Natural killer cell (primary cell): ENCODE measurements around the gene NKAIN4. TPM values are rescaled to one million over a fixed set of nuclear protein-coding genes. Genes with fewer than 3 reads are reported as not detected.

Experiments
- ATAC-seq, 3 donors: fragments of 150-1000 bp in 2 of 3; fragments of 200-7000 bp in 1 of 3; cut with Tn5 transposase; 1 replicate in 1 of 3; 2 replicates in 2 of 3; pipeline ENCODE4 v1.10.0; 2021; ENCODE audit warnings: mild to moderate bottlenecking in 2 of 3, moderate library complexity in 2 of 3
- DNase-seq, 2 donors: peaks; one replicate each; pipeline versions ENCODE4 v3.0.0 to v3.0.0-alpha.2; 2013 to 2021; ENCODE audit warnings: mixed read lengths in 1 of 2
- H3K27ac ChIP-seq: one replicate; pipeline ENCODE4 v1.5.1; 2013; ENCODE audit warnings: mild to moderate bottlenecking, low read length
- H3K27me3 ChIP-seq: one replicate; pipeline ENCODE4 v1.6.1; 2013; ENCODE audit warnings: low read length; ENCODE audit not compliant: control insufficient read depth, insufficient read depth
- H3K36me3 ChIP-seq: one replicate; pipeline ENCODE4 v1.6.1; 2013; ENCODE audit warnings: low read length; ENCODE audit not compliant: control insufficient read depth, insufficient read depth
- H3K4me1 ChIP-seq: one replicate; pipeline ENCODE4 v1.6.1; 2013; ENCODE audit warnings: low read length; ENCODE audit not compliant: control insufficient read depth, insufficient read depth
- H3K4me3 ChIP-seq: one replicate; pipeline ENCODE4 v1.5.1; 2013; ENCODE audit warnings: low read length
- H3K9me3 ChIP-seq: one replicate; pipeline ENCODE4 v1.6.1; 2013; ENCODE audit warnings: low read length; ENCODE audit not compliant: control insufficient read depth, insufficient read depth
- H3K27ac Mint-ChIP-seq, 2 donors: one replicate each; pipeline ENCODE4 v1.8.0; 2022; ENCODE audit warnings: mild to moderate bottlenecking in 2 of 2, mixed read lengths in 2 of 2, moderate library complexity in 1 of 2
- H3K27me3 Mint-ChIP-seq, 2 donors: one replicate each; pipeline ENCODE4 v1.8.0; 2022; ENCODE audit warnings: low read depth in 2 of 2, mixed read lengths in 2 of 2
- H3K36me3 Mint-ChIP-seq: one replicate; pipeline ENCODE4 v1.8.0; 2022; ENCODE audit warnings: mixed read lengths
- H3K4me1 Mint-ChIP-seq, 2 donors: one replicate each; pipeline ENCODE4 v1.8.0; 2022; ENCODE audit warnings: mixed read lengths in 2 of 2
- H3K4me3 Mint-ChIP-seq: one replicate; pipeline ENCODE4 v1.8.0; 2022; ENCODE audit warnings: mild to moderate bottlenecking, moderate library complexity, mixed read lengths
- H3K9me3 Mint-ChIP-seq, 2 donors: one replicate each; pipeline ENCODE4 v1.8.0; 2022; ENCODE audit warnings: mixed read lengths in 2 of 2
- CTCF ChIP-seq: fragments of 200-600 bp; IDR thresholded peaks from one replicate; pipeline ENCODE4 v1.8.0; 2022; ENCODE audit warnings: antibody characterized with exemption
- WGBS: methylation state at CpG from one replicate; pipeline ENCODE4 v1.1.7; 2013; ENCODE audit warnings: missing lambda C conversion rate; ENCODE audit not compliant: insufficient coverage; 5-methylcytosine and 5-hydroxymethylcytosine counted together
- intact Hi-C: fragments of 100-400 bp; cut with micrococcal nuclease; formaldehyde crosslinking; loops from one replicate; pipeline ENCODE4 v1.14.2; 2022
- total RNA-seq, 4 donors: library from RNA; stranded (reverse); fragments of 120-200 nt in 1 of 4; gene quantifications; one replicate each; pipeline versions ENCODE4 v1.2.3 to v1.2.4, GENCODE V29; 2013 to 2022

NKAIN4 gene
- total RNA-seq, 3 donors from 2014 or later (not counting 1 experiment from before 2014, with no cell fraction given), result not detected

GRCh38 chr20:63286781-63287696, 32.8 kb upstream of the NKAIN4 start:
- 93% methylated on average over 21 of the region's 23 CpGs for WGBS
- Histone ChIP-seq H3K9me3 (no peaks in the 10 kb centered on the region), H3K4me1 (no peaks in the 10 kb centered on the region), H3K27ac (no peak overlapping the region), H3K27me3 (no peaks in the 10 kb centered on the region), H3K4me3 (no peak overlapping the region), H3K36me3 (peaks cover 18% of the 10 kb centered on the region)
- DNase-seq (no peak), ATAC-seq (no peak)
- intact Hi-C loops, result no loop called here
- no peaks in the 10 kb centered on the region for H3K36me3 Mint-ChIP-seq
- no peaks in the 10 kb centered on the region for H3K9me3 Mint-ChIP-seq
- no peaks in the 10 kb centered on the region for H3K4me1 Mint-ChIP-seq
- no peak overlapping the region for H3K4me3 Mint-ChIP-seq
- no peak for TF ChIP-seq CTCF
- no peaks in the 10 kb centered on the region for H3K27me3 Mint-ChIP-seq
- H3K27ac Mint-ChIP-seq, result no peak overlapping the region

GRCh38 chr20:63285636-63286615, 31.7 kb upstream of the NKAIN4 start:
- Histone ChIP-seq H3K9me3 (no peaks in the 10 kb centered on the region), H3K4me3 (no peak overlapping the region), H3K4me1 (no peaks in the 10 kb centered on the region), H3K27me3 (no peaks in the 10 kb centered on the region), H3K36me3 (peaks cover 23% of the 10 kb centered on the region), H3K27ac (no peak overlapping the region)
- H3K27me3 Mint-ChIP-seq, result no peaks in the 10 kb centered on the region
- H3K9me3 Mint-ChIP-seq, result no peaks in the 10 kb centered on the region
- no peaks in the 10 kb centered on the region for H3K36me3 Mint-ChIP-seq
- H3K27ac Mint-ChIP-seq, result no peak overlapping the region
- ATAC-seq, result no peak
- WGBS, result 95% methylated on average over 44 of the region's 44 CpGs
- DNase-seq, result no peak
- H3K4me3 Mint-ChIP-seq, result no peak overlapping the region
- H3K4me1 Mint-ChIP-seq, result no peaks in the 10 kb centered on the region
- no peak for TF ChIP-seq CTCF
- intact Hi-C loops, result no loop called here

GRCh38 chr20:63284981-63285524, 30.8 kb upstream of the NKAIN4 start:
- no peak for TF ChIP-seq CTCF
- Histone ChIP-seq H3K27ac (no peak overlapping the region), H3K36me3 (peaks cover 24% of the 10 kb centered on the region), H3K27me3 (no peaks in the 10 kb centered on the region), H3K4me3 (no peak overlapping the region), H3K4me1 (no peaks in the 10 kb centered on the region), H3K9me3 (no peaks in the 10 kb centered on the region)
- intact Hi-C loops, result no loop called here
- Mint-ChIP-seq H3K27ac (no peak overlapping the region), H3K4me1 (no peaks in the 10 kb centered on the region), H3K4me3 (no peak overlapping the region), H3K27me3 (no peaks in the 10 kb centered on the region), H3K36me3 (no peaks in the 10 kb centered on the region), H3K9me3 (no peaks in the 10 kb centered on the region)
- DNase-seq (no peak), ATAC-seq (no peak)
- WGBS, result 93% methylated on average over 12 of the region's 13 CpGs
